Measurements from ENCODE around the gene GDPD5.
A peak's percentile ranks its signal among the peaks of the same experiment; 100 is the strongest.

Gene GDPD5

GRCh38 chr11:75450236-75450635 is 75.5 kb downstream of the GDPD5 start:
- Histone ChIP-seq H3K27ac (no peak overlapping the region), H3K4me1 (peaks cover 0 to 11% (median 6%) of the 10 kb centered on the region in 4 donors), H3K9me3 (no peaks in the 10 kb centered on the region), H3K27me3 (peaks cover 0 to 4% of the 10 kb centered on the region in 2 donors), H3K4me3 (no peak overlapping the region), H3K36me3 (peaks cover 0 to 4% (median 4%) of the 10 kb centered on the region in 3 donors)
- DNase-seq: no peak
- no peak for TF ChIP-seq CTCF (IDR thresholded peaks at IDR 0.05)
- intact Hi-C loops (cut with DNase I; ENCODE audit: low total_unique reads): no loop called here

DNA sequence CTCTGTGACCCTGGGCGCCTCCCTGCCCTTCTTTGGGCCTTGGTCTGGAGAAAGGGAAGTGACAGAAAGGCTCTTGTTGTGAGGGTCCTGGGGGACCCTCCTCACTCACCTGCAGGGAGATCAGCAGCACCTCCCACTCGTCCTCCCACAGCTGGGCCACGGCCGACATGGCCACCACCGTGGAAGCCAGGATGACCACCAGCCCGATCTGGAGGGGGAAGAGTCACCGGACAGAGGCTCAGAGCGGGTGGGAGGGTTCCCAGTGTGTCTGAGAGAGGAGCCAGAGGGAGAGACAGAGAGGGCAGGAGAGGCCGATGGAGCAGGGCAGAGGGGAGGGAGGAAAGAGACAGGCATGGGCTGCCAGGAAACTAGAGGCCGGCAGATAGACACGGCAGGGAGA is 76.0 kb downstream of the GDPD5 start:
- peaks cover 0 to 4% (median 4%) of the 10 kb centered on the region in 3 donors for H3K36me3 ChIP-seq
- peaks cover 0 to 9% (median 6%) of the 10 kb centered on the region in 4 donors for H3K4me1 ChIP-seq
- peaks cover 0 to 4% of the 10 kb centered on the region in 2 donors for H3K27me3 ChIP-seq
- H3K9me3 ChIP-seq: no peaks in the 10 kb centered on the region
- intact Hi-C loops (cut with DNase I; ENCODE audit: low total_unique reads): loop anchor here (10.0 kb wide), 1 partner anchor 55 kb away; the partner anchor contains the start of gene RPS3
- no peak for TF ChIP-seq CTCF (IDR thresholded peaks at IDR 0.05)
- H3K27ac ChIP-seq: no peak overlapping the region
- no peak for DNase-seq
- no peak overlapping the region for H3K4me3 ChIP-seq

- H3K27ac ChIP-seq: no peak overlapping the region
- DNase-seq: no peak
- peaks cover 0 to 4% (median 4%) of the 10 kb centered on the region in 3 donors for H3K36me3 ChIP-seq
- no peak for TF ChIP-seq CTCF (IDR thresholded peaks at IDR 0.05)
- no peak overlapping the region for H3K4me3 ChIP-seq
- peaks cover 0 to 4% (median 3%) of the 10 kb centered on the region in 4 donors for H3K4me1 ChIP-seq
- H3K27me3 ChIP-seq: peaks cover 0 to 4% of the 10 kb centered on the region in 2 donors
- intact Hi-C loops (cut with DNase I; ENCODE audit: low total_unique reads): loop anchor here (10.0 kb wide), 1 partner anchor 54 kb away; the partner anchor contains the start of gene RPS3
- H3K9me3 ChIP-seq: no peaks in the 10 kb centered on the region
Measured at GRCh38 chr11:75449271-75449670, 76.5 kb downstream of the GDPD5 start.

GRCh38 chr11:75447415-75447814 is 78.3 kb downstream of the GDPD5 start:
- H3K27ac ChIP-seq: no peak overlapping the region
- H3K4me1 ChIP-seq: no peaks in the 10 kb centered on the region
- no peaks in the 10 kb centered on the region for H3K9me3 ChIP-seq
- DNase-seq: no peak
- peaks cover 0 to 4% of the 10 kb centered on the region in 2 donors for H3K27me3 ChIP-seq
- H3K4me3 ChIP-seq: no peak overlapping the region
- no peak for TF ChIP-seq CTCF (IDR thresholded peaks at IDR 0.05)
- intact Hi-C loops (cut with DNase I; ENCODE audit: low total_unique reads): loop anchor here (2.0 to 10.0 kb wide), 2 partner anchors 53 to 83 kb away; partner anchors contain the start of gene RPS3
- H3K36me3 ChIP-seq: peaks cover 0 to 5% (median 4%) of the 10 kb centered on the region in 3 donors

DNA sequence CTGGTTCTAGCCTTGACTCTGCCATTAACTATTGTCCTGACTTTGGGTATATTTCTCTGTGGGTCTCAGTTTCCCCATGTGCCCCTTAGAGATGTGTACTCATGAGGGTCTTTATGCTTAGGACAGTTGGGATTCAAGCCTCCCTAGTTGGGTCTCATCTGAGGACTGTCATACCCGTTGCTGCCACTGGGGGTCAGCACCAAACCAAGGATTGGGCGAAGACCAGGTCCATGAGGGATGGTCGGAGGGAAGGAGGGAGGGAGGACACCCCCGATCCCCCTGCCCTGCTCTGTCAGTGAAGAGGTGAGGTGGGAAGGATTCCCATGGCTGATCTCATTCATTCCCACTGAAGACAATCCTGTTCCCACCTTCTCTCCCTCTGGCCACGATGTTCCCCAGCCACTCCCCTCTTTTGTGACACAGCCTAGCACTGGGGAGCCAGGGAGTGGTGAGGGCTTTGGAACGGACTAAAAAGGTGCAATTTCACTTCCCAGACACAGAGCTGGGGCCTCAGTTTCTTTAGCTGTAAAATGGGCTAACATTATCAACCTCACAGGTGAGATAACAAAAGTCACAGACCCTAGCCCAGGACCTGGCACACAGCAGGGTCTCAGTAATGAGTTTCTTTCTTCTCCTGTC is 80.3 kb downstream of the GDPD5 start:
- intact Hi-C loops (cut with DNase I; ENCODE audit: low total_unique reads): loop anchor here (10.0 kb wide), 1 partner anchor 51 kb away; the partner anchor contains the start of gene RPS3
- peak; percentile 69 to 77 for DNase-seq
- H3K27ac ChIP-seq: no peak overlapping the region
- TF ChIP-seq CTCF (IDR thresholded peaks at IDR 0.05): peak; percentile 93 to 98
- no peaks in the 10 kb centered on the region for H3K9me3 ChIP-seq
- no peak overlapping the region for H3K4me3 ChIP-seq
- peaks cover 0 to 13% (median 4%) of the 10 kb centered on the region in 3 donors for H3K36me3 ChIP-seq
- no peaks in the 10 kb centered on the region for H3K4me1 ChIP-seq
- H3K27me3 ChIP-seq: no peaks in the 10 kb centered on the region
